Motor neuron (in vitro differentiated cells): ENCODE data around the gene RBMY1B. TPM values are rescaled to one million over a fixed set of nuclear protein-coding genes. Genes with fewer than 3 reads are reported as not detected.
"Not testable (repeated sequence)": the region's sequence is repeated elsewhere in the genome, so short reads cannot be mapped to it uniquely, and the experiment has no call there.

Experiments
- ATAC-seq, 8 experiments: fragments of 200-7000 bp; cut with Tn5 transposase; replicated peaks in 6 of 8; 2 replicates each; pipeline ENCODE4 v1.8.0; 2021; ENCODE audit warnings: mild to moderate bottlenecking in 8 of 8, moderate library complexity in 8 of 8
- H3K27ac ChIP-seq, 2 donors: fragments of 250-450 bp; sonication (Bioruptor Pico); 2 replicates each; pipeline ENCODE4 v1.9.0; 2021; ENCODE audit warnings: antibody characterized with exemption in 2 of 2, mild to moderate bottlenecking in 2 of 2, moderate library complexity in 1 of 2
- H3K4me1 ChIP-seq, 2 donors: fragments of 250-450 bp; sonication (Bioruptor Pico); replicated peaks in 1 of 2; 2 replicates each; pipeline ENCODE4 v1.6.1; 2021; ENCODE audit warnings: antibody characterized with exemption in 2 of 2, mild to moderate bottlenecking in 2 of 2, moderate library complexity in 1 of 2
- H3K4me3 ChIP-seq, 5 donors: fragments of 250-450 bp; sonication (Bioruptor Pico); 2 replicates each; pipeline ENCODE4 v1.9.0; 2021; ENCODE audit warnings: antibody characterized with exemption in 5 of 5, mild to moderate bottlenecking in 5 of 5, moderate library complexity in 4 of 5
- WGBS, 10 experiments: fragments of 450-650 bp; shearing (Covaris generic); methylation state at CpG; one replicate each; pipeline ENCODE4 v1.0.0; 2022; 5-methylcytosine and 5-hydroxymethylcytosine counted together
- in situ Hi-C, 9 experiments: fragments of 400-800 bp; cut with MboI; loops; one replicate each; pipeline ENCODE4 v1.15.0; 2021; ENCODE audit warnings: low sequenced_read_pairs in 9 of 9, low pct_unique_long_range_greater_than_20kb in 2 of 9; ENCODE audit not compliant: unreplicated experiment in 9 of 9
- total RNA-seq, 8 experiments: library from RNA; unstranded; fragments of 300-600 nt; gene quantifications; 2 replicates each; pipeline versions ENCODE4 v1.2.3 to v1.2.4, GENCODE V29; 2022

RBMY1B gene
- total RNA-seq: not detected

GRCh38 chrY:21511038-21511437, at the start of gene RBMY1B:
RBMY1B (plus strand) TSS chrY:21511338; CDS start chrY:21513351, 2,013 bp downstream.
- in situ Hi-C loops: not testable (repeated sequence)

GRCh38 chrY:21462915-21463314, 48.2 kb upstream of the RBMY1B start:
- 80 to 100% methylated on average over 1 of the region's 1 CpG; no CpG with 5 or more reads in 8 of the 10 experiments for WGBS, 10 experiments
- H3K27ac ChIP-seq, H3K4me3 ChIP-seq, in situ Hi-C loops, ATAC-seq, H3K4me1 ChIP-seq: not testable (repeated sequence)

More at GRCh38 chrY:21511038-21511437, at the start of gene RBMY1B:
- H3K27ac ChIP-seq, H3K4me3 ChIP-seq, H3K4me1 ChIP-seq, ATAC-seq: not testable (repeated sequence)
- no CpG with 5 or more reads among the region's 28 CpGs for WGBS, 10 experiments

GRCh38 chrY:21482967-21483366, 28.2 kb upstream of the RBMY1B start:
- ATAC-seq: no peak
- H3K4me3 ChIP-seq: no peak overlapping the region
- WGBS, 10 experiments: 83 to 100% methylated on average over 1 of the region's 1 CpG; no CpG with 5 or more reads in 8 of the 10 experiments
- in situ Hi-C loops: no loop called here
- no peaks in the 10 kb centered on the region for H3K4me1 ChIP-seq
- H3K27ac ChIP-seq: no peak overlapping the region

GRCh38 chrY:21534579-21534978, 23.4 kb downstream of the RBMY1B start, which contains the start of gene RBMY1A1:
RBMY1A1 (plus strand) TSS chrY:21534879; CDS start chrY:21536892, 2,013 bp downstream.
- in situ Hi-C loops, H3K27ac ChIP-seq, H3K4me3 ChIP-seq, H3K4me1 ChIP-seq, ATAC-seq: not testable (repeated sequence)
- no CpG with 5 or more reads among the region's 28 CpGs for WGBS, 10 experiments

GRCh38 chrY:21559316-21559984, 48.3 kb downstream of the RBMY1B start:
- in situ Hi-C loops, H3K4me1 ChIP-seq, H3K27ac ChIP-seq, H3K4me3 ChIP-seq, ATAC-seq: not testable (repeated sequence)
- no CpG with 5 or more reads among the region's 5 CpGs for WGBS, 10 experiments

Other genes starting within 250 kb of the RBMY1B start
- under 1 TPM in 1 of 8 experiments, not detected in 7; 0.24 TPM for gene RBMY1A1, start 23.5 kb downstream of the RBMY1B start, total RNA-seq